GM21381 (cell line): ENCODE measurements around the gene ALDH3B1.

Experiments
- ATAC-seq: cut with Tn5 transposase; IDR thresholded peaks from one replicate; pipeline ENCODE4 v1.9.1; 2021; ENCODE audit warnings: mild to moderate bottlenecking, moderate library complexity; ENCODE audit not compliant: unreplicated experiment

Gene ALDH3B1

DNA sequence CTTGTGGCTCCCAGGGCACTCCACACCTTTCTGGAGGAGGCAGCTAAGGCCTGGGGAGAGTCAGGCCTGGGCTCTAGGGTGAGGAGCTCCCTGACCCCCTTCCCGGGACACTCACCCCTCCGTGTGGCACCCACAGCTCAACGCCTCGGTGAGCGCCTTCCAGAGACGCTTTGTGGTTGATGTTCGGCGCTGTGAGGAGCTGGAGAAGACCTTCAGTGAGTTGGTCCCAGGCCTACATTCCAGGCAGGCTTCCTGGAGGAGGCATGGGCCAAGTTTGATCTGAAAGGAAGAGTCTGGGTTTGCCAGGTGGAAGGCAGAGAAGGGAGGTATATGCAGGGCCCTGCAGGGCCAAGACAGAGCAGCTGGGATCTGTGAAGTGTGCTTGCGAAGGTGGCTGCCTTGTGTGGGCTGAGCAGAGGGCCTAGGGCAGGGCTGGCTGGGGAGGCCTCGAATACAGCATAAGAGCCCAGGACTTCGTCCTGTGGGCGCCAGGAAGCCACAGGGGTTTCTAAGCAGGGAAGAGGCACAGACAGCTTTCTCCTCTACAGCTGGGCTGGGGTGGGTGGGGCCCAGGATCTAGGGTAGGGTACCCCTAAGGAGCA lies 31.6 kb downstream of the ALDH3B1 start:
- no peak for ATAC-seq

DNA sequence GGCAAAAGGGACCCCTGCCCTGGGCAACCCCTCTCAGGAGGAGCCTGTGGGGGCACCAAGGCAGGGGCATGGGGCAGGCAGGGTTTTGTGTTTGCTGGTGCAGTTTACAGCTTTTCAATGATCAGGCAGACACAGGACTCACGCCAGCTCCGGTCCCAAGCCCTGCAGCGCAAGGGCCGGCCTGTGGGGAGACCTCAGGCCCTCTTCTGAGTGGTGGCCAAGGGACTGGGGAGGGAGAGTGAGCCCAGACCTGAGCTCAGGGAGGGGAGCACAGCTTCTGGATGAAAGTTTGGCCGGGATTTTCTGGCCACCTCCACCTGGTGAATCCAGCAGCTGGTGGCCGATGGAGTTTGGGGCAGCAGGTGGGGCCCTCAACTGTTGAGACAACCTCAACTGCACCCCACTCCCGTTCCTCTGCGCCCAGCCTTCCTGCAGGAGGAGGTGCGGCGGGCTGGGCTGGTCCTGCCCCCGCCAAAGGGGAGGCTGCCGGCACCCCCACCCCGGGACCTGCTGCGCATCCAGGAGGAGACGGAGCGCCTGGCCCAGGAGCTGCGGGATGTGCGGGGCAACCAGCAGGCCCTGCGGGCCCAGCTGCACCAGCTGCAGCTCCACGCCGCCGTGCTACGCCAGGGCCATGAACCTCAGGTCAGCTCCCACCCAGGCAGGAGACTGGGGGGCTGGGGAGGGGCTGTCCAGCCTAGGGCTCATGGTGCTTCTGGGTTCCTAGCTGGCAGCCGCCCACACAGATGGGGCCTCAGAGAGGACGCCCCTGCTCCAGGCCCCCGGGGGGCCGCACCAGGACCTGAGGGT lies 32.3 kb downstream of the ALDH3B1 start:
- ATAC-seq: no peak

DNA sequence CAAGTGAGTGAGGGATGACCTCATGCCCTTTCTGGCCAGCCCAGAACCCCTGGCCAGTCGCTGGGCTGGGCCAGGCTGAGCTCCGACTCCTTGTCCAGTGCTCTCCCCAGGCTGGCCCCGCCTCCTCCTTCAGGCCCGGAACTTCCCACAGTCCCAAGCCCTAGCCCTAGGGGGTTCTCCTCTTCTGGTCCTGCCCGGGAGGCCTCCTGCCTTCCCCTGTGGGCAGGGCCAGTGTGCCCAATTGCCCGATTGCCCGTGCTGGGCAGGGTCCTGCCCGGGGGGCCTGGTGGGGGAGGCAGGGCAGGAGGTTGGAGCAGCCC lies 32.9 kb downstream of the ALDH3B1 start:
- ATAC-seq: no peak

DNA sequence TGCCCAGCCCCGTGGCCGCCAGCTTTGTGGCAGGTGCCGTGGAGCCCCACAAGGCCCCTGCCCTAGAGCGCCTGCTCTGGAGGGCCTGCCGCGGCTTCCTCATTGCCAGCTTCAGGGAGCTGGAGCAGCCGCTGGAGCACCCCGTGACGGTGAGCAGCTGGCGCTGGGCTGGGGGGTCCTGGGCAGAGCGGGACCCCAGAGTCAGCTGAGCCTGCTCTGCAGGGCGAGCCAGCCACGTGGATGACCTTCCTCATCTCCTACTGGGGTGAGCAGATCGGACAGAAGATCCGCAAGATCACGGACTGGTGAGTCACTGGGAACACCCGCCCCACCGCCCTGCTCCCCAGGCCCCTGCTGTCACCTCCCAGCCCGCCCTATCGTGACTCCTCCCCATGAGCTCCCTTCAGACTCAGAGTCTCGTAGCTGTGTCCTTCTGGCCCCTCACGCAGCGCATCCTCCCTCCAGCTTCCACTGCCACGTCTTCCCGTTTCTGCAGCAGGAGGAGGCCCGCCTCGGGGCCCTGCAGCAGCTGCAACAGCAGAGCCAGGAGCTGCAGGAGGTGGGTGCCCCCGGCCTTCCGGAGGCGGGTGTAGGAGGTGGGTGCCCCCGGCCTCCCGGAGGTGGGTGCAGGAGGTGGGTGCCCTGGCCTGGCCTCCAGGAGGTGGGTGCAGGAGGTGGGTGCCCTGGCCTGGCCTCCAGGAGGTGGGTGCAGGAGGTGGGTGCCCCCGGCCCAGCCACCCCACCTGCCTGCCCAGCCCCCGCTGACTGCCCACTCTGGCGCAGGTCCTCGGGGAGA lies 33.4 kb downstream of the ALDH3B1 start:
- ATAC-seq: no peak

DNA sequence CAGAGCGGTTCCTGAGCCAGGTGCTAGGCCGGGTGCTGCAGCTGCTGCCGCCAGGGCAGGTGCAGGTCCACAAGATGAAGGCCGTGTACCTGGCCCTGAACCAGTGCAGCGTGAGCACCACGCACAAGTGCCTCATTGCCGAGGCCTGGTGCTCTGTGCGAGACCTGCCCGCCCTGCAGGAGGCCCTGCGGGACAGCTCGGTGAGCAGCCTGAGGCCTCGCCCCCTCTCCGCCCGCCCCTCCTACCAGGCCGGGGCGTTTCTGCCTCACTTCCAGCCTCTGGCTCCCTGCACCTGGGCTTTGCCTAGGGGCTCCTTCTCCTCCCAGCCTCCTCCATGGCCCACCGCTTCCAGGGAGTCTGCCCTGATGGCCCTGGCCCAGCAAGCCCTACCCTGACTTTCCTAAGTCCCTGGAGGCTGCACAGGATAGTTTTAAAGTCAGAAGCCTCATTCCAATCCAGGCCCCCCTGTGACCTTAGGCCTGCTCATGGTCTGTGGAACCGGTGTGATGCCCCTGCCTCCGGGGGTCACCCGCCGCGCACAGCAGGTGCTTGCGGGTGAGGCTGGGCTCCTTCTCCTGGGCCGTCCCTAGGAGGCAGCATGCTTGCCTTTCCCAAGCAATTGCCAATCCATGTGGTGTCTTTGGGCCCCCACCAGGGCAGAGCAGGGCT lies 34.2 kb downstream of the ALDH3B1 start:
- no peak for ATAC-seq

DNA sequence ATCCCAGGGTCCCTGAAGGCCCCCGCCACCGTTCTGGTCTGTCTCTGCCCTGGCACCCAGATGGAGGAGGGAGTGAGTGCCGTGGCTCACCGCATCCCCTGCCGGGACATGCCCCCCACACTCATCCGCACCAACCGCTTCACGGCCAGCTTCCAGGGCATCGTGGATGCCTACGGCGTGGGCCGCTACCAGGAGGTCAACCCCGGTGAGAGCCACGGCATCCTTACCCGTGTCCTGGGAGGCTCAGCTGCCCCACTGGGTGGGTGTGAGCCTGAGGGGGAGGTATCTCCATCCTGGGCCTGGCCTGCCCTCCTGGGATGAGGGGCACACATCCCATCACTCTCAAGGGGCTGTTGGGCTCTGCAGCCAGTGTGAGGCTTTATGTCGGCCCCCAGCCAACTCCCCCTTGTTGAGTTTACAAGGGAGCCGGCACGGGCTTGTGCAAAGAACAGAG lies 34.8 kb downstream of the ALDH3B1 start:
- ATAC-seq: no peak

DNA sequence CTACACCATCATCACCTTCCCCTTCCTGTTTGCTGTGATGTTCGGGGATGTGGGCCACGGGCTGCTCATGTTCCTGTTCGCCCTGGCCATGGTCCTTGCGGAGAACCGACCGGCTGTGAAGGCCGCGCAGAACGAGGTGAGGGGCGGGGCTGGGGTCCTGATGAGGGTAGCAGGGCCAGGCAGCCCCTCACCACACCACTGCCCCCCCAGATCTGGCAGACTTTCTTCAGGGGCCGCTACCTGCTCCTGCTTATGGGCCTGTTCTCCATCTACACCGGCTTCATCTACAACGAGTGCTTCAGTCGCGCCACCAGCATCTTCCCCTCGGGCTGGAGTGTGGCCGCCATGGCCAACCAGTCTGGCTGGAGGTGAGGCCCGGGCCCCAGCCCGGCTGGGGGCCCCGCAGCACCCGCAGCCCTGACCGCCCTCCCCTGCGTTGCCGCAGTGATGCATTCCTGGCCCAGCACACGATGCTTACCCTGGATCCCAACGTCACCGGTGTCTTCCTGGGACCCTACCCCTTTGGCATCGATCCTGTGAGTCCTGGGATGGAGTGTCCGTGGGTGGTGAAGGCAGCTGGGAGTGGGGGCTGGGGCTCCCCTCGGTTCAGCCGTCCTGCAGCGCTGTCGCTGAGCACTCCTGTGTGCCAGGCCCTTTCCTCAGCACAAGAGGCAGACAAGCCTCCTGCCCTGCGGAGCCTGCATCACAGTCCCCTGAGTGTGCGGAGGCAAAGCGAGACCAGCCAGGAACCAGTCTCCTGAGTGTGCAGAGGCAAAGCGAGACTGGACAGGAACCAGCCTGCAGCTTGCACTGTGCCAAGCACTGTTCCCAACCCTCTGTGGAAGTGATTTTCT lies 37.5 kb downstream of the ALDH3B1 start:
- no peak for ATAC-seq

DNA sequence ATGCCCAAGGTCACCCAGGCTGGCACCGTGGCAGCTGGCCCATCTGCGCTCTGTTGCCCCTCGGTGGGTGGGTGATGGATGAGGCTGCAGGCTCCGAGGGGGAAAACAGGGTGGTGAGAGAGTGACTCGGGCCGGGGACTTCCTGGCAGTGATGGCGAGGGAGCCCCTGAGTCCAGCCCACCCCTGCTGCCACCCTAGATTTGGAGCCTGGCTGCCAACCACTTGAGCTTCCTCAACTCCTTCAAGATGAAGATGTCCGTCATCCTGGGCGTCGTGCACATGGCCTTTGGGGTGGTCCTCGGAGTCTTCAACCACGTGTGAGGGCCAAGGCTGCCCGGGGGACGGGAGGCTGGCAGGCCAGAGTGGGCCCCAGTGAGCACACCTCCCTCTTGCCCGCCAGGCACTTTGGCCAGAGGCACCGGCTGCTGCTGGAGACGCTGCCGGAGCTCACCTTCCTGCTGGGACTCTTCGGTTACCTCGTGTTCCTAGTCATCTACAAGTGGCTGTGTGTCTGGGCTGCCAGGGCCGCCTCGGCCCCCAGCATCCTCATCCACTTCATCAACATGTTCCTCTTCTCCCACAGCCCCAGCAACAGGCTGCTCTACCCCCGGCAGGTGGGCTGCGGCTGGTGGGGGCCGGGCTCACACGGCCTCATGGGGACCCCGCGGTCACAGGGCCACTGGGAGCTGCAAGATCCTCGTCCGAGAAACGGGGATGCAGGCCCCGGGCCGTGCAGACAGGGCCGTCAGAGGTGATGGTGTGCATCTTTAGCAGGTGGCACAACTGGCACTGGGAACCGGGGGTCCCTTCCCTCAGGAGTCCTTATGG lies 38.8 kb downstream of the ALDH3B1 start:
- no peak for ATAC-seq

DNA sequence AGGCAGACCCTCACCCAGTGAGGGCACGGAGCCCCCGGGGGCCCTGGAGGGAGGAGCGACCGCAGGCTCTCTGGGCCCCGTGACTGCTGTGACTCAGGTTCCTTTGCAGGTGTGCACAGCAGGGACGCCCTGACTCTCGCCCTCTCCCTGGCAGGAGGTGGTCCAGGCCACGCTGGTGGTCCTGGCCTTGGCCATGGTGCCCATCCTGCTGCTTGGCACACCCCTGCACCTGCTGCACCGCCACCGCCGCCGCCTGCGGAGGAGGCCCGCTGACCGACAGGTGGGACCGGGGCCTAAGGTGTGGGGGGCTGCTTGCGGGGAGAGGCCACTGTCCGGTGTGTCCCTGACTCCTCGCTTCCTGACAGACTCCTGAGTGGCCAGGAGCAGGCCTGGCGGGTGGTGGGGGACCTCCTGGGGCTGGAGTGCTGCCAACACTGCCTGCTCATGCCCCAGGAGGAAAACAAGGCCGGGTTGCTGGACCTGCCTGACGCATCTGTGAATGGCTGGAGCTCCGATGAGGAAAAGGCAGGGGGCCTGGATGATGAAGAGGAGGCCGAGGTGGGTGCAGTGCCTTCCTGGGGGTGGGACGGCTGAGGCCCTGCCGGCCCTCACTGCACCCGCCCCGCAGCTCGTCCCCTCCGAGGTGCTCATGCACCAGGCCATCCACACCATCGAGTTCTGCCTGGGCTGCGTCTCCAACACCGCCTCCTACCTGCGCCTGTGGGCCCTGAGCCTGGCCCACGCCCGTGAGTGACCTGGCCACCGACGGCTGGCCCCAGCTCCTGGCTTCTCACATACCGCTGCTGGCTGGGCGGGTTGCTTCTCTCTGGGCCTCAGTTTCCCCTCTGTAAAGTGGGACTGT lies 39.6 kb downstream of the ALDH3B1 start:
- ATAC-seq: no peak

DNA sequence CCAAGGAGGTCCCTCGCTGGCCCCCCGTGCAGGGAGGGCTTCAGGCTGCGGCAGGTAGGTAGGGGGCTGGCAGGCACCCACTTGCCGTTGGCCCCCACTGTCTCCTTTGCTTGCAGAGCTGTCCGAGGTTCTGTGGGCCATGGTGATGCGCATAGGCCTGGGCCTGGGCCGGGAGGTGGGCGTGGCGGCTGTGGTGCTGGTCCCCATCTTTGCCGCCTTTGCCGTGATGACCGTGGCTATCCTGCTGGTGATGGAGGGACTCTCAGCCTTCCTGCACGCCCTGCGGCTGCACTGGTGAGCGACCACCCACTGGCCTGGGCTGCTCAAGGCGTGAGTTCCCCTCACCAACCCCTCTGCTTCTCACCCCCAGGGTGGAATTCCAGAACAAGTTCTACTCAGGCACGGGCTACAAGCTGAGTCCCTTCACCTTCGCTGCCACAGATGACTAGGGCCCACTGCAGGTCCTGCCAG lies 40.3 kb downstream of the ALDH3B1 start:
- no peak for ATAC-seq

DNA sequence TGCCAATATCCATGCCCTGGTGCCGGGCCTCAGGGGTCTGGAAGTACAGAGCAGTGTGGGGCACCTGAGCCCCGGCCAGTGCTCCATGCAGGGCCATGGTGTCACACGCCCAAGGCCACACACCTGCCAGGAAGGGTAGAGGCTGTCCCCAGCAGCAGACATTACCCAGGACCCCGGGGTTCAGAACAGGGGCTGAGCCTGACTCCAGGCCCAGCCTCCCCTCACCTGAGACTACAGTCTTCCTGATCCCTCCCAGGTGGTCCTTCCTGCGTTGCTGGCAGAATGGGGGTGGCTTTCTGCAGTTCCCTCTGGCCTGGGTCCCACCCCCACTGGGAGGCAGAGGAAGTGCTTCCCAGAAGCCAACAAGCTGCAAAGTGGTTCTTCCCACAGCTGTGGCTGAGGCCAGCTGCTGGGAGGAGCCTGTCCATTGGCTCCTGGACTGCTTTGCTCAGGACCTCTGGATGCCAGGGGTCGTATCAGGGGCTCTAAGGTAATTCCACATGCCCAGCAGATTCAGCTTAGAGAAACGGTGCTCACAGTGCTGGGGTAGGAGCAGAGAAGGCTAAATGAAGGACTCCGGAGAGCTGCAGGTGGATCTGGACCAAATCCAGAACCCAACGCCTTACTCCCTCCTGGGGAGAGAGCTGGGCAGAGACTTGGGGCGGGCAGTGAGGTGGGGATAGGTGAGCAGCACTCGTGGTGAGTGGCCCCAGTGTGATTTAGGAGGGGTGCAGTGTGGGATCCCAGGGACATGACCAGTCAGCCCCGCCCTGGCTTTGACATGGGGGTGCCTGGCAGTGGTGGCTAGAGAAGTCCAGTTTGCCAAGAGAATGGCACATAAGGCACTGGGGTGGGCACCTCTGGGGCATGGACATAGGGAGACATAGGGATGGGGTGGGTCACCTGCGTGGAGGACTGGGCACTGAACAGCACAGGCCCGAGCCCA lies 41.3 kb downstream of the ALDH3B1 start:
- ATAC-seq: no peak

DNA sequence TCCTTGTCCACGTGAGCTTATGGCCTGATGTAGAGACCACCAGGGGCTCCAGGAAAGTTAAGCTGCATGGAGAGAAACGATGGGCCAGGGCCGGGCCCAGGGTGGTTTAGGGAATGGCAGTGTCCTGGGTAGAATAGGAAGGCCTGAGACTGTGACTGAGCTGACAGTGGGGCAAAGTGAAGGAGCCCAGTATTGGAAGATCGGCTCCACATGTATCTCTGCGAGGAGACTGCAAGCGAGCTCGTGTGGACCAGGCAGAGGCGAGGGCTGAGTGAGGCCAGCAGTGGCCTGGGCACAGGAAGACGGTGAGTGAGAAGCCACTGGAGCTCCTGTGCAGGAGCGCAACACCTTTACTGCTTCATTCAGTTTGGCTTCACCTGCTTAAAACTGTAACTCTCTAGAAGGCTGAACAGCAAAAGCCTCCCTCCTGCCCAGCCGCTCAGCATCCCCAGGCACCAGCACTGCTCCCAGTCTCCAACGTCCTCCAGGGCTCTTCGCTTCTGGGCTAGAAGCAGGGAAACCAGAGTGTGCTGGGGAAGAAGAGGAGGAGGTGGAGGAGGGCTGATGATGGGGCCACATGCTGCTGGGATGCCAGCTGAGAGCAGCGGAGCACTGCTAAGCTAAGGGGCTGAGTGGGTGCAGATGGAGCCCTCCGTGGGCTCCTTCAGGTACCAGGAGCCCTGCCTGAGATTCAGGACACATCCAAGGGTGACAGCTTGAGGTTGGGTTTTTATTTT lies 42.2 kb downstream of the ALDH3B1 start:
- no peak for ATAC-seq

DNA sequence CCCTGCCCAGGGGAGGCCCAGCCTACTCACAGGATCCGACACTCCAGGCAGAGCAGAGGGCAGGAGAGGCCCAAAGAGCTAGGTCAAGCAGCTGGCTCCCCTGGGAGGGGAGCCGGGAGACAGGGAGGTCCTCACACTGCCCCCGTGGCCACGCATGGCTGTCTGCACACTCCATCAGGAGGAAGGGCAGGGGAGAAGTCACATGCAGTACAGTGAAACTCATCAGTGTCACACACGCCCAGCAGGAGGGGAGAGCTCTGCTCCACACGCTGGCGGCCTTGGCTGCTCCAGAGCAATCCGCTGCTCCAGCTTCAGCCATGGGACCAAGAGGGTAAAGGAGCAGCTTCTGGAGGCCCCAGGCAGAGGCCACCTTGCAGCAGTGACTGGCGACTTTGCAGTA lies 43.0 kb downstream of the ALDH3B1 start:
- ATAC-seq: no peak

DNA sequence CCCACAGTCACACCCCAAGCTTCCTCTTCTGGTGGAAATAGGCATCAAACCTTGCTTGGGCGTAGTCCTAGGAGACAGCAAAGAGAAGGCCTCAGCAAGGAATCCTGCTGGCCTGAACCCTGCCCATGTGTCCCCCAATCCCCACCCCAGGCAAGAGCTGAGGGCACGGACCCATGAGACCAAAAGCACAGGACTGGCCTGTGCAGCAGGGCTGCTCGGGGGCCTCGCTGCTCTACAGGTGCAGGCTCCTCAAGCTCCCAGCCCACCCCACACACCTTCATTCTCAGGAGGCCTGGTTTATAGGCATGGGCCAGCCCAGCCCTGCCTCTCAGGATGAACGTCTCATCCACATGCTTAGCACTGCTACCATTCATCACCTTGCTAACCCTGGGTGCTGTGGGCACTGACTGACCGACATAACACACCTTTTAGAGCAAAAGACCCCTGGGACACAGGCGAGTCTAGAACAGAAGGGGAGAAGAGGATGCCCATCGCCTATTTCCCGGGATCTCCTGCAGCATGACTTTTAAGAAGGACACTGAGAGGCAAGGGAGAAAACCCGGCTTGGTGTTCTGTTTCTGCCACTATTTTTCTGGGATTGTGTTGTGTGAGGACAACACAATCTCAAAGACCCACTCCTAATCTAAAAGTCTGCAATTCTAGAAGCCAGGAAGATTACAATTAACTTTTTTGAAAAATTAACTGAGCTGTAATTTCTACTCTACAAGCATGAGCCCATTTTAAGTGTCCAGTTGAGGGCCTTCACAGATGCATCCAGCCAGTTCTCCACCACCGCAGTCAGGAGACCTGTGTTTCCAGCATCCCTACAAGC lies 44.1 kb downstream of the ALDH3B1 start:
- ATAC-seq: no peak

DNA sequence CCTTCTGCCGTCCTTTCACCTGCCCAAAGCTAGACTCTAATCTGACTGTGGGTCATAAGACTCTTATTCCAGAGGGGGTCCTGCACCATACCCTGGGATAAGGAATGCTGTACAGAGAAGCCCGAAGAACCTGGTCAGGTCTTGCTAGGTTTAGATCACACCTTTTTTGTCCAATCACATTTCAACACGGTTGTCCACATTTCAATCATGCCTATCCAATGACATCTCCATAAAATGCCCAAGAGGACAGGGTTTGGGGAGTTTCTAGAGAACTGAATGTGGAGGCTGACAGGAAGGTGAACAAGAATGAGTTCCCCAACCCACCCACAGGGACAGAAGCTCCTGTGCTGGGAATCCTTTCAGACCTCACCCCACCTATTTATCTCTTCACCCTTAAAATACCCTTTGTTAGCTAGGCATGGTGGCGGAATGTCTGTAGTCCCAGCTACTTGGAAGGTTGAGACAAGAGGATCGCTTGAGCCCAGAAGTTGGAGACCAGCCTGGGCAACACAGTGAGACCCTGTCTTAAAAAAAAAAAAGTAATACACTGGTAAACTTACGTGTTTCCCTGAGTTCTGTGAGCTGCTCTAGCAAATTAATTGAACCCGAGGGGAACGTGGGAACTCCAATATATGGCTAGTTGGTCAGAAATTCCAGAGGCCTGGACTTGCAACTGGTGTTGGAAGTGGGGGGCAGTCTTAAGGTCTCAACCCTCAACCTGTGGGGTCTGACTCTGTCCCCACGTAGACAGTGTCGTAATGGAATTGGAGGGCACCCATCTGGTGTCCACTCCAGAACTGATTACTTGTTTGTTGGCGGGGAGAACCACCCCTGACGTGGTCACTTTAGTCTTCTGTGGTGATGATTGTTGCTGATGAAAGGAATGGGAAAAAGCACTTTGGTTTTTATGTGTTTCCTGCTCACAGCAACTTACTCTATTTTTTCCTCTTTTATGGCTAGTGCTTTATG lies 46.5 kb downstream of the ALDH3B1 start:
- ATAC-seq: no peak
